Measurements from ENCODE around the gene UBTF. TPM values are rescaled to one million over a fixed set of nuclear protein-coding genes. Genes with fewer than 3 reads are reported as not detected.

UBTF gene
- total RNA-seq, 4 donors from 2014 or later: 32.9 to 60.2 (median 41.2) TPM

- no peak for TF ChIP-seq CTCF (IDR thresholded peaks at IDR 0.05)
- ATAC-seq (ENCODE audit: low FRiP score) (no peak), DNase-seq (ENCODE audit: low spot score) (no peak)
Observed at GRCh38 chr17:44202756-44203155, 16.7 kb downstream of the UBTF start.

- ATAC-seq (ENCODE audit: low FRiP score) (no peak), DNase-seq (ENCODE audit: low spot score) (no peak)
- no peak for TF ChIP-seq CTCF (IDR thresholded peaks at IDR 0.05)
Observed at GRCh38 chr17:44200478-44201155, 18.9 kb downstream of the UBTF start.

GRCh38 chr17:44199553-44200477 lies 19.7 kb downstream of the UBTF start, which contains the start of gene ATXN7L3:
ATXN7L3 (minus strand) TSS chr17:44199884; CDS start chr17:44198070, 1,814 bp downstream.
- ATAC-seq (ENCODE audit: low FRiP score) (peak; percentile 91), DNase-seq (ENCODE audit: low spot score) (peak; percentile 93)
- no peak for TF ChIP-seq CTCF (IDR thresholded peaks at IDR 0.05)

GRCh38 chr17:44198721-44199552 lies 20.5 kb downstream of the UBTF start:
- ATAC-seq (ENCODE audit: low FRiP score) (peak; percentile 17), DNase-seq (ENCODE audit: low spot score) (no peak)
- no peak for TF ChIP-seq CTCF (IDR thresholded peaks at IDR 0.05)

GRCh38 chr17:44197980-44198720 lies 21.3 kb downstream of the UBTF start:
- no peak for ATAC-seq (ENCODE audit: low FRiP score)
- DNase-seq (ENCODE audit: low spot score): no peak
- no peak for TF ChIP-seq CTCF (IDR thresholded peaks at IDR 0.05)

GRCh38 chr17:44197107-44197506 lies 22.4 kb downstream of the UBTF start:
- TF ChIP-seq CTCF (IDR thresholded peaks at IDR 0.05): no peak
- ATAC-seq (ENCODE audit: low FRiP score): no peak
- DNase-seq (ENCODE audit: low spot score): no peak

Measured in omental fat pad (tissue), 4 donors.